GM18517 (cell line): ENCODE measurements around the gene TNFAIP1.

Experiments used
- ATAC-seq: cut with Tn5 transposase; IDR thresholded peaks from one replicate; pipeline ENCODE4 v1.9.1; 2021; ENCODE audit warnings: mild to moderate bottlenecking, moderate library complexity; ENCODE audit not compliant: unreplicated experiment

TNFAIP1 gene

GRCh38 chr17:28344435-28344901 lies 8.9 kb downstream of the TNFAIP1 start:
- no peak for ATAC-seq

- no peak for ATAC-seq
Observed at GRCh38 chr17:28345419-28346198, 10.0 kb downstream of the TNFAIP1 start.

GRCh38 chr17:28346199-28346580 lies 10.6 kb downstream of the TNFAIP1 start:
- ATAC-seq: no peak

GRCh38 chr17:28346746-28347246 lies 11.2 kb downstream of the TNFAIP1 start:
- no peak for ATAC-seq

GRCh38 chr17:28347261-28347891 lies 11.8 kb downstream of the TNFAIP1 start:
- no peak for ATAC-seq

- ATAC-seq: no peak
Observed at GRCh38 chr17:28348979-28349378, 13.4 kb downstream of the TNFAIP1 start.

GRCh38 chr17:28350271-28350670 lies 14.7 kb downstream of the TNFAIP1 start:
- ATAC-seq: no peak

- peak; percentile 89 for ATAC-seq
Observed at GRCh38 chr17:28357061-28357900, 21.7 kb downstream of the TNFAIP1 start, which contains the start of gene POLDIP2. TSS of gene POLDIP2 (minus strand) at chr17:28357527. CDS start at chr17:28357448, 79 bp downstream.

GRCh38 chr17:28357901-28358197 lies 22.3 kb downstream of the TNFAIP1 start:
- no peak for ATAC-seq

GRCh38 chr17:28363186-28363585 lies 27.6 kb downstream of the TNFAIP1 start:
- ATAC-seq: no peak

- no peak for ATAC-seq
Observed at GRCh38 chr17:28363776-28364650, 28.5 kb downstream of the TNFAIP1 start.

GRCh38 chr17:28364665-28365363 lies 29.3 kb downstream of the TNFAIP1 start, which contains the start of gene SEBOX:
TSS of gene SEBOX (minus strand) at chr17:28365199. CDS start at chr17:28365151, 48 bp downstream.
- no peak for ATAC-seq

- ATAC-seq: no peak
Observed at GRCh38 chr17:28365487-28365886, 29.9 kb downstream of the TNFAIP1 start.

GRCh38 chr17:28366605-28367004 lies 31.0 kb downstream of the TNFAIP1 start:
- ATAC-seq: no peak

- no peak for ATAC-seq
Observed at GRCh38 chr17:28367641-28368305, 32.2 kb downstream of the TNFAIP1 start.

- no peak for ATAC-seq
Observed at GRCh38 chr17:28368306-28368831, 32.8 kb downstream of the TNFAIP1 start.

- ATAC-seq: no peak
Observed at GRCh38 chr17:28368915-28369683, 33.5 kb downstream of the TNFAIP1 start.

- no peak for ATAC-seq
Observed at GRCh38 chr17:28369684-28370034, 34.1 kb downstream of the TNFAIP1 start.
